A673 (cell line): ENCODE results near the gene SRGAP2C.
"Not testable (repeated sequence)": the region's sequence is repeated elsewhere in the genome, so short reads cannot be mapped to it uniquely, and the experiment has no call there.

Experiments used
- EZH2 ChIP-seq: fragments of 200-600 bp; sonication (generic); IDR thresholded peaks from 2 replicates; pipeline ENCODE4 v1.6.1; 2017; ENCODE audit warnings: borderline replicate concordance, low read depth, mild to moderate bottlenecking, mixed read lengths, antibody characterized with exemption, low read length; ENCODE audit not compliant: poor library complexity, severe bottlenecking
- TF ChIP-seq, protein P1 (sequence below): fragments of 300-800, 200-600 bp; sonication (generic); conservative IDR thresholded peaks from 2 replicates; pipeline ENCODE4 v1.5.1; 2017; ENCODE audit warnings: low read depth, mild to moderate bottlenecking, antibody characterized with exemption, low read length, moderate library complexity, mixed read lengths

DNA sequence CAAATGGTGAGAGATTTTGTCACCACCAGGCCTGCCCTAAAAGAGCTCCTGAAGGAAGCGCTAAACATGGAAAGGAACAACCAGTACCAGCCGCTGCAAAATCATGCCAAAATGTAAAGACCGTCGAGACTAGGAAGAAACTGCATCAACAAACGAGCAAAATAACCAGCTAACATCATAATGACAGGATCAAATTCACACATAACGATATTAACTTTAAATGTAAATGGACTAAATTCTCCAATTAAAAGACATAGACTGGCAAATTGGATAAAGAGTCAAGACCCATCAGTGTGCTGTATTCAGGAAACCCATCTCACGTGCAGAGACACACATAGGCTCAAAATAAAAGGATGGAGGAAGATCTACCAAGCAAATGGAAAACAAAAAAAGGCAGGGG is 218.5 kb downstream of the SRGAP2C start:
- TF ChIP-seq, protein P1, sequence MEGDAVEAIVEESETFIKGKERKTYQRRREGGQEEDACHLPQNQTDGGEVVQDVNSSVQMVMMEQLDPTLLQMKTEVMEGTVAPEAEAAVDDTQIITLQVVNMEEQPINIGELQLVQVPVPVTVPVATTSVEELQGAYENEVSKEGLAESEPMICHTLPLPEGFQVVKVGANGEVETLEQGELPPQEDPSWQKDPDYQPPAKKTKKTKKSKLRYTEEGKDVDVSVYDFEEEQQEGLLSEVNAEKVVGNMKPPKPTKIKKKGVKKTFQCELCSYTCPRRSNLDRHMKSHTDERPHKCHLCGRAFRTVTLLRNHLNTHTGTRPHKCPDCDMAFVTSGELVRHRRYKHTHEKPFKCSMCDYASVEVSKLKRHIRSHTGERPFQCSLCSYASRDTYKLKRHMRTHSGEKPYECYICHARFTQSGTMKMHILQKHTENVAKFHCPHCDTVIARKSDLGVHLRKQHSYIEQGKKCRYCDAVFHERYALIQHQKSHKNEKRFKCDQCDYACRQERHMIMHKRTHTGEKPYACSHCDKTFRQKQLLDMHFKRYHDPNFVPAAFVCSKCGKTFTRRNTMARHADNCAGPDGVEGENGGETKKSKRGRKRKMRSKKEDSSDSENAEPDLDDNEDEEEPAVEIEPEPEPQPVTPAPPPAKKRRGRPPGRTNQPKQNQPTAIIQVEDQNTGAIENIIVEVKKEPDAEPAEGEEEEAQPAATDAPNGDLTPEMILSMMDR, result not testable (repeated sequence)
- not testable (repeated sequence) for TF ChIP-seq EZH2
